HFFc6 (cell line): ENCODE data around the gene POLR3K. TPM values are rescaled to one million over a fixed set of nuclear protein-coding genes. Genes with fewer than 3 reads are reported as not detected.

Experiments
- DNase-seq: peaks from one replicate; pipeline ENCODE4 v3.0.0-alpha.2; 2018
- H3K27ac Mint-ChIP-seq: 2 replicates; pipeline ENCODE4 v1.8.0; 2020; ENCODE audit warnings: mild to moderate bottlenecking, mixed read lengths
- H3K27me3 Mint-ChIP-seq: 2 replicates; pipeline ENCODE4 v1.8.0; 2021; ENCODE audit warnings: mild to moderate bottlenecking, moderate library complexity, mixed read lengths; ENCODE audit not compliant: insufficient read depth
- H3K36me3 Mint-ChIP-seq: 2 replicates; pipeline ENCODE4 v1.8.0; 2021; ENCODE audit warnings: low read depth, mixed read lengths
- H3K4me1 Mint-ChIP-seq: 2 replicates; pipeline ENCODE4 v1.8.0; 2020; ENCODE audit warnings: low read depth, mixed read lengths
- H3K4me3 Mint-ChIP-seq: 2 replicates; pipeline ENCODE4 v1.8.0; 2020; ENCODE audit warnings: mild to moderate bottlenecking, moderate library complexity, mixed read lengths
- H3K9me3 Mint-ChIP-seq: 2 replicates; pipeline ENCODE4 v1.8.0; 2020; ENCODE audit warnings: mild to moderate bottlenecking, mixed read lengths
- total RNA-seq, 6 experiments: library from RNA; stranded (reverse); fragmentation: NEBNext Ultra II Directional; extraction: Animal tissue kit (Norgen Biotek cat#: 25700); gene quantifications; 2 replicates in 1 of 6; 3 replicates in 5 of 6; pipeline ENCODE4 v1.2.3, GENCODE V29; 2021
- TF ChIP-seq, protein P1 (sequence below): fragments of 200-600 bp; sonication (generic); IDR thresholded peaks from 2 replicates; pipeline ENCODE4 v1.5.0; 2021; ENCODE audit warnings: antibody characterized with exemption, mild to moderate bottlenecking

POLR3K gene
- total RNA-seq, 6 experiments from 2014 or later, result 18.9 to 24.7 (median 19.8) TPM

DNA sequence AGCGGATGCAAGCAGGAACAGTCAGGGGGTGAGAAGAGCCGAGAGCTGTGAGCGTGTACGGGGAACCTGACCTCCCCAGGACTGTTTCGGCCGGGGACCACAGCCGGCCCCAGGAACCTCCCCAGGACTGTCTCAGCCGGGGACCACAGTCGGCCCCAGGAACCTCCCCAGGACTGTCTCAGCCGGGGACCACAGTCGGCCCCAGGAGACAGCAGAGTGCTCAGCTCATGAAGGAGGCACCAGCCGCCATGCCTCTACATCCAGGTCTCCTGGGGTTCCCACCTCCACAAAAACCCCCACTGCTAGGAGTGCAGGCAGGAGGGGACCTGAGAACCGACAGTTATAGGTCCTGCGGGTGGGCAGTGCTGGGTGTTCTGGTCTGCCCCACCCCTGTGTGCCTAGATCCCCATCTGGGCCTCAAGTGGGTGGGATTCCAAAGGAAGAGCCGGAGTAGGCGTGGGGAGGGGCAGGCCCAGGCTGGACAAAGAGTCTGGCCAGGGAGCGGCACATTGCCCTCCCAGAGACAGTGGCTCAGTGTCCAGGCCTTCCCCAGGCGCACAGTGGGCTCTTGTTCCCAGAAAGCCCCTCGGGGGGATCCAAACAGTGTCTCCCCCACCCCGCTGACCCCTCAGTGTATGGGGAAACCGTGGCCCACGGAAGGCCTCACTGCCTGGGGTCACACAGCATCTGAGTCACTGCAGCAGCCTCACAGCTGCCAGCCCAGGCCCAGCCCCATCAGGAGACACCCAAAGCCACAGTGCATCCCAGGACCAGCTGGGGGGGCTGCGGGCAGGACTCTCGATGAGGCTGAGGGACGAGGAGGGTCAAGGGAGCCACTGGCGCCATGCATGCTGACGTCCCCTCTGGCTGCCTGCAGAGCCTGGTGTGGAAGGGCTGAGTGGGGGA, 14.7 kb upstream of the POLR3K start:
- peak; percentile 33 for DNase-seq
- Mint-ChIP-seq H3K27me3 (no peaks in the 10 kb centered on the region; the same call in none of the 2 replicates), H3K36me3 (no peaks in the 10 kb centered on the region), H3K27ac (peak overlapping the region; percentile 57), H3K9me3 (no peaks in the 10 kb centered on the region), H3K4me1 (peaks cover 49% of the 10 kb centered on the region), H3K4me3 (no peak overlapping the region; the same call in 1 of the 2 replicates)
- TF ChIP-seq, protein P1, sequence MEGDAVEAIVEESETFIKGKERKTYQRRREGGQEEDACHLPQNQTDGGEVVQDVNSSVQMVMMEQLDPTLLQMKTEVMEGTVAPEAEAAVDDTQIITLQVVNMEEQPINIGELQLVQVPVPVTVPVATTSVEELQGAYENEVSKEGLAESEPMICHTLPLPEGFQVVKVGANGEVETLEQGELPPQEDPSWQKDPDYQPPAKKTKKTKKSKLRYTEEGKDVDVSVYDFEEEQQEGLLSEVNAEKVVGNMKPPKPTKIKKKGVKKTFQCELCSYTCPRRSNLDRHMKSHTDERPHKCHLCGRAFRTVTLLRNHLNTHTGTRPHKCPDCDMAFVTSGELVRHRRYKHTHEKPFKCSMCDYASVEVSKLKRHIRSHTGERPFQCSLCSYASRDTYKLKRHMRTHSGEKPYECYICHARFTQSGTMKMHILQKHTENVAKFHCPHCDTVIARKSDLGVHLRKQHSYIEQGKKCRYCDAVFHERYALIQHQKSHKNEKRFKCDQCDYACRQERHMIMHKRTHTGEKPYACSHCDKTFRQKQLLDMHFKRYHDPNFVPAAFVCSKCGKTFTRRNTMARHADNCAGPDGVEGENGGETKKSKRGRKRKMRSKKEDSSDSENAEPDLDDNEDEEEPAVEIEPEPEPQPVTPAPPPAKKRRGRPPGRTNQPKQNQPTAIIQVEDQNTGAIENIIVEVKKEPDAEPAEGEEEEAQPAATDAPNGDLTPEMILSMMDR, result peak; percentile 11; the same call in 1 of the 2 replicates

DNA sequence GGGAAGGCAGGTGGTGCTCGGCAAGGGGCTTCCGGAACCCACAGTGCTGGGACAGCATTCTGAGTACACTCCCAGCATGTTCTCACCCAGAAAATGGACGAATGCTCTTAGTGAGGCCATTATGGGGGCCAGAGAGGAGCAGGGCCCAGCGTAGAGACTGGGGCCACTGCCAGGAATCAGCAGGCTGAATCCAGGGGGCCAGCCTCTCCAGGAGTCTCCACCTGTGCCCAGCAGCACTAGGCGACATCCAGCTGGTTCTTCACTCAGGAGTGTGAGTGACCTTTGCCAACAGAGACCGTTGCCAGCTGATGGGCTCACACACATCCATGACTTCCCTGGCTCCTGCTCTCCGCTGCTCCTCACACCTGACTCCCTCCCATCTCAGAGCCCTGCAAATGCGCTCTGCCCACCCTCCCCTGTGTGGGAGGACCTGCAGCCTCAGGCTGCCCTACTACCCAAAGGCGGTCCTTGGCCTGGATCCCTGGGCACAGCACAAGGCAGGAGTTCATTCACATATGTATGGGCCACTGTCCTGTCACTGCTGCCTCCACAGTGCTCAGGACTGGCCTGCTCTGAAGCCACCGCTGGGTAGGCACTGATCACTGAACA, 13.9 kb upstream of the POLR3K start:
- no peak overlapping the region; the same call in 1 of the 2 replicates for H3K4me3 Mint-ChIP-seq
- H3K36me3 Mint-ChIP-seq, result no peaks in the 10 kb centered on the region
- TF ChIP-seq, protein P1, result no peak
- no peaks in the 10 kb centered on the region; the same call in none of the 2 replicates for H3K27me3 Mint-ChIP-seq
- peaks cover 44% of the 10 kb centered on the region for H3K4me1 Mint-ChIP-seq
- no peak overlapping the region for H3K27ac Mint-ChIP-seq
- no peaks in the 10 kb centered on the region for H3K9me3 Mint-ChIP-seq
- no peak for DNase-seq

DNA sequence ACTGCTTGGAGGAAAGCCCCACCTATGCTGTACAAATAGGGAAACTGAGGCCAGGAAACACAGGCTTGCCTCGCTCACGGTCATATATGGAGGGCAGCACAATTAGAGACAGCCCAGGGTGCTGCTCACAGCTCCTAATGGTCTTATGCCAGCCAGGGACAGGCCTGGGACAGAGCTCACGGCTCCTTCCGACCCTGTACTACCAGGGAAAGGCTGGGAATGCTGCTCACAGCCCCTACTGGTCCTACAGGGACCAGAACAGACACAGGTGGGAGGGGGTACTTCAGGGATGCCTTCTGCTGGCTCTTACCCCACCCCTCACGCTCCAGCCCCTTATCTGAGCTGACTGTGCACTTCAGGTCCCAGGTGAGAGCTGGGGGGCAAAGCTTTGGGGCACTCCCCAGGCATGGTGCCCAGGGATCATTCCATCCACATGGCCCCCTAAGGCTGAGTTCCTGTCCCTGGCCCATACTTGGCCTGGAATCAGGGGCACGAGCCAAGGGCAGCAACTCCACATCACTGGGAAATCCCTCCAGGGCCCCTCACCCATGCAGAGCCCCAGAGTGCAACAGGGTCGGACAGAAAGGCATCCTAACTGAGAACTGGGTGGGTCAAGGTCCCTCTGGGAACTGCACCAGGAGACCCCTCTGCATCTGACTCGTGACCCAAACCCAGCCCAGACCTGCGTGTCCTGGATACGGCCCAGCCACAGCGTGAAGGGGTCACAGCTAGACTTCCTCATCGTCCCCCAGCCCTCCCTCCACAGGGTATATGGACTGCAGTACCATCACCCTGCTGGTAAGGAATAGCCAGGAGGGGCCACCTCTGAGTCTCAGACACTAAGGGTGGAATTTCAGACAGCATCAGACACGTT, 13.1 kb upstream of the POLR3K start:
- no peak overlapping the region for H3K27ac Mint-ChIP-seq
- H3K4me3 Mint-ChIP-seq, result no peak overlapping the region
- DNase-seq, result no peak
- no peaks in the 10 kb centered on the region; the same call in none of the 2 replicates for H3K27me3 Mint-ChIP-seq
- H3K4me1 Mint-ChIP-seq, result peaks cover 44% of the 10 kb centered on the region
- H3K36me3 Mint-ChIP-seq, result no peaks in the 10 kb centered on the region
- TF ChIP-seq, protein P1, result no peak
- no peaks in the 10 kb centered on the region for H3K9me3 Mint-ChIP-seq

DNA sequence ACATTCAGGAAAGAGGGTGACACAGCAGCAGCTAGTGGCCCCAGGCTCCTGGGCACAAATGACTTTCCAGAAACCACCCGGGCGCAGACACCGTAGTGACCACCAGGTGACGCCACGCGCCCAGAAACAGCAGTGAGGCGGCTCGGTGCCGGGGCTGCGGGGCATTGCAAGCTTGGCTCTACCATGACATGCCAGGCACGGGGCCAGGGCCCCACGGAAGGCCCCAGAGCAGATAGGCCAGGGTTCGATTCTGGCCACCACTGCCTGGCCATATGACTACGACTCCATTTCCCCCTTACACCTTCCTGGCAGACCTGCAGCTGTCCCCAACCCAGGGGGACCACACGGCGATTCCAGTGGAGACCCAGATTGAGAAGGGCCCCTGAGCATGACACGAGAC, 12.3 kb upstream of the POLR3K start:
- no peak overlapping the region for H3K4me3 Mint-ChIP-seq
- H3K36me3 Mint-ChIP-seq, result peaks cover 2% of the 10 kb centered on the region; the same call in 1 of the 2 replicates
- peak; percentile 73 for DNase-seq
- H3K4me1 Mint-ChIP-seq, result peaks cover 42% of the 10 kb centered on the region
- TF ChIP-seq, protein P1, result peak; percentile 99
- H3K27me3 Mint-ChIP-seq, result no peaks in the 10 kb centered on the region; the same call in none of the 2 replicates
- no peaks in the 10 kb centered on the region for H3K9me3 Mint-ChIP-seq
- peak overlapping the region; percentile 65 for H3K27ac Mint-ChIP-seq

DNA sequence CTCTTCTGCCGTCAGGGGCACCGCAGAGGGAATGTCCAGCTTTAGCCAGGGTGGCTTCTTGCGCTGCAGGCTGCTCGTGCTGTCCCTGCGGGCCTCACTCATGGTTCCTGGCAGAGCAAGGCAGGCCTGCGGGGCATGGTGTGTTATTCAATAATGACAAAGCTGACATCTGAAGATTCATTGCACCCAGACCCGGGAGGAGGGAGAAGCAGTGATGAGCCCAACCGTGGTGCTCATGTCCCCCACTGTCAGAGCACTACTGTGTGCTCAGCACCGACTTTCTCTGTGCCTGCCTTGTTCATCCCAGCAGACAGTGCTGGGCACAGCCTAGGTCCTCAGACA, 11.5 kb upstream of the POLR3K start:
- Mint-ChIP-seq H3K27me3 (no peaks in the 10 kb centered on the region; the same call in none of the 2 replicates), H3K9me3 (no peaks in the 10 kb centered on the region), H3K27ac (no peak overlapping the region), H3K36me3 (peaks cover 7% of the 10 kb centered on the region; the same call in 1 of the 2 replicates), H3K4me1 (peaks cover 37% of the 10 kb centered on the region), H3K4me3 (no peak overlapping the region)
- DNase-seq, result no peak
- TF ChIP-seq, protein P1, result no peak
